ENCODE measurements around the gene EFCAB5. TPM values are rescaled to one million over a fixed set of nuclear protein-coding genes. Genes with fewer than 3 reads are reported as not detected.

The EFCAB5 gene
- total and polyA plus RNA-seq, 4 donors, result under 0.01 to 0.05 TPM; not detected in 2

- Histone ChIP-seq H3K4me3 (ENCODE audit: low read depth in 1 of 3, low read length in 3 of 3) (no peak overlapping the region), H3K27me3 (ENCODE audit: control insufficient read depth in 4 of 4, insufficient read depth in 4 of 4, low read length in 3 of 4) (no peaks in the 10 kb centered on the region), H3K27ac (ENCODE audit: low read depth in 1 of 2, low read length in 2 of 2) (no peak overlapping the region), H3K4me1 (ENCODE audit: control insufficient read depth in 4 of 4, insufficient read depth in 4 of 4, low read length in 3 of 4) (peaks cover 0 to 29% (median 18%) of the 10 kb centered on the region in 4 donors), H3K9ac (ENCODE audit: low read depth in 1 of 2, low read length in 2 of 2) (no peak overlapping the region), H3K9me3 (ENCODE audit: control insufficient read depth in 4 of 4, low read length in 3 of 4) (no peaks in the 10 kb centered on the region), H3K36me3 (ENCODE audit: control insufficient read depth in 4 of 4, insufficient read depth in 3 of 4, low read depth in 1 of 4, low read length in 3 of 4) (no peaks in the 10 kb centered on the region)
- DNase-seq (ENCODE audit: low spot score), result no peak
- no peak for TF ChIP-seq FOXA1 (IDR thresholded peaks at IDR 0.05)
- TF ChIP-seq, protein P1, sequence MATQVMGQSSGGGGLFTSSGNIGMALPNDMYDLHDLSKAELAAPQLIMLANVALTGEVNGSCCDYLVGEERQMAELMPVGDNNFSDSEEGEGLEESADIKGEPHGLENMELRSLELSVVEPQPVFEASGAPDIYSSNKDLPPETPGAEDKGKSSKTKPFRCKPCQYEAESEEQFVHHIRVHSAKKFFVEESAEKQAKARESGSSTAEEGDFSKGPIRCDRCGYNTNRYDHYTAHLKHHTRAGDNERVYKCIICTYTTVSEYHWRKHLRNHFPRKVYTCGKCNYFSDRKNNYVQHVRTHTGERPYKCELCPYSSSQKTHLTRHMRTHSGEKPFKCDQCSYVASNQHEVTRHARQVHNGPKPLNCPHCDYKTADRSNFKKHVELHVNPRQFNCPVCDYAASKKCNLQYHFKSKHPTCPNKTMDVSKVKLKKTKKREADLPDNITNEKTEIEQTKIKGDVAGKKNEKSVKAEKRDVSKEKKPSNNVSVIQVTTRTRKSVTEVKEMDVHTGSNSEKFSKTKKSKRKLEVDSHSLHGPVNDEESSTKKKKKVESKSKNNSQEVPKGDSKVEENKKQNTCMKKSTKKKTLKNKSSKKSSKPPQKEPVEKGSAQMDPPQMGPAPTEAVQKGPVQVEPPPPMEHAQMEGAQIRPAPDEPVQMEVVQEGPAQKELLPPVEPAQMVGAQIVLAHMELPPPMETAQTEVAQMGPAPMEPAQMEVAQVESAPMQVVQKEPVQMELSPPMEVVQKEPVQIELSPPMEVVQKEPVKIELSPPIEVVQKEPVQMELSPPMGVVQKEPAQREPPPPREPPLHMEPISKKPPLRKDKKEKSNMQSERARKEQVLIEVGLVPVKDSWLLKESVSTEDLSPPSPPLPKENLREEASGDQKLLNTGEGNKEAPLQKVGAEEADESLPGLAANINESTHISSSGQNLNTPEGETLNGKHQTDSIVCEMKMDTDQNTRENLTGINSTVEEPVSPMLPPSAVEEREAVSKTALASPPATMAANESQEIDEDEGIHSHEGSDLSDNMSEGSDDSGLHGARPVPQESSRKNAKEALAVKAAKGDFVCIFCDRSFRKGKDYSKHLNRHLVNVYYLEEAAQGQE (IDR thresholded peaks at IDR 0.05), result no peak
- 7% methylated on average over 1 of the region's 1 CpG for WGBS
Observed at GRCh38 chr17:29927546-29927945, 13.9 kb upstream of the EFCAB5 start.

GRCh38 chr17:29929006-29929532, 12.4 kb upstream of the EFCAB5 start:
- Histone ChIP-seq H3K36me3 (ENCODE audit: control insufficient read depth in 4 of 4, insufficient read depth in 3 of 4, low read depth in 1 of 4, low read length in 3 of 4) (no peaks in the 10 kb centered on the region), H3K4me1 (ENCODE audit: control insufficient read depth in 4 of 4, insufficient read depth in 4 of 4, low read length in 3 of 4) (peaks cover 0 to 29% (median 18%) of the 10 kb centered on the region in 4 donors), H3K27ac (ENCODE audit: low read depth in 1 of 2, low read length in 2 of 2) (peak overlapping the region; percentile 84 to 88), H3K9ac (ENCODE audit: low read depth in 1 of 2, low read length in 2 of 2) (peak overlapping the region; percentile 40 to 91), H3K27me3 (ENCODE audit: control insufficient read depth in 4 of 4, insufficient read depth in 4 of 4, low read length in 3 of 4) (no peaks in the 10 kb centered on the region), H3K9me3 (ENCODE audit: control insufficient read depth in 4 of 4, low read length in 3 of 4) (no peaks in the 10 kb centered on the region), H3K4me3 (ENCODE audit: low read depth in 1 of 3, low read length in 3 of 3) (peak overlapping the region; percentile 83 to 98 (median 93))
- 6% methylated on average over 13 of the region's 13 CpGs for WGBS
- no peak for TF ChIP-seq EGR1 (IDR thresholded peaks at IDR 0.05; ENCODE audit: low read depth in 2 of 2)
- TF ChIP-seq CTCF (IDR thresholded peaks at IDR 0.05; ENCODE audit: low read depth, low read length, missing input control), result no peak
- TF ChIP-seq, protein P1 (IDR thresholded peaks at IDR 0.05), result no peak
- TF ChIP-seq, protein P2, sequence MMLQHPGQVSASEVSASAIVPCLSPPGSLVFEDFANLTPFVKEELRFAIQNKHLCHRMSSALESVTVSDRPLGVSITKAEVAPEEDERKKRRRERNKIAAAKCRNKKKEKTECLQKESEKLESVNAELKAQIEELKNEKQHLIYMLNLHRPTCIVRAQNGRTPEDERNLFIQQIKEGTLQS (IDR thresholded peaks at IDR 0.05), result no peak
- TF ChIP-seq SP1 (IDR thresholded peaks at IDR 0.05), result no peak
- TF ChIP-seq TAF1 (conservative IDR thresholded peaks at IDR 0.05), result no peak
- TF ChIP-seq YY1 (IDR thresholded peaks at IDR 0.05), result no peak
- no peak for TF ChIP-seq MAX (IDR thresholded peaks at IDR 0.05)
- TF ChIP-seq FOXA2 (IDR thresholded peaks at IDR 0.05), result no peak
- TF ChIP-seq JUND (IDR thresholded peaks at IDR 0.05), result no peak
- TF ChIP-seq RAD21 (IDR thresholded peaks at IDR 0.05), result no peak
- TF ChIP-seq ZBTB33 (IDR thresholded peaks at IDR 0.05), result no peak
- no peak for TF ChIP-seq HNF4A (conservative IDR thresholded peaks at IDR 0.05)
- TF ChIP-seq RXRA (IDR thresholded peaks at IDR 0.05), result no peak
- TF ChIP-seq NR2F2 (IDR thresholded peaks at IDR 0.05), result no peak
- TF ChIP-seq FOXA1 (IDR thresholded peaks at IDR 0.05), result no peak
- no peak for TF ChIP-seq GABPA (IDR thresholded peaks at IDR 0.05 in 1 of 2, conservative IDR thresholded peaks at IDR 0.05 in 1 of 2)
- no peak for TF ChIP-seq HNF4G (IDR thresholded peaks at IDR 0.05)
- no peak for DNase-seq (ENCODE audit: low spot score)
